H1 (cell line): ENCODE measurements around the gene CHTF18. TPM values are rescaled to one million over a fixed set of nuclear protein-coding genes. Genes with fewer than 3 reads are reported as not detected.
"Not testable (repeated sequence)": the region's sequence is repeated elsewhere in the genome, so short reads cannot be mapped to it uniquely, and the experiment has no call there.

Source experiments
- CTCF ChIA-PET: fragments of 300-600 bp; sonication (Branson Sonifier 250); formaldehyde crosslinking; loops from one replicate; lab custom pipeline; 2021; ENCODE audit not compliant: partially characterized antibody; lab: Charles Lee
- POLR2A ChIA-PET: fragments of 300-600 bp; sonication (Branson Sonifier 250); formaldehyde crosslinking; loops from one replicate; lab custom pipeline; 2021; ENCODE audit warnings: inconsistent platforms; ENCODE audit not compliant: partially characterized antibody; lab: Charles Lee
- DNase-seq, 2 experiments: peaks; one replicate each; pipeline versions ENCODE4 v3.0.0 to v3.0.0-alpha.2; 2010 to 2022; ENCODE audit warnings: low spot score in 2 of 2, low read depth in 1 of 2, mixed read lengths in 1 of 2
- FAIRE-seq: peaks from 2 replicates; lab custom pipeline; 2011; peaks lifted over from hg19 to GRCh38; lab: Jason Lieb, UNC
- H2AFZ ChIP-seq: 2 replicates; pipeline ENCODE4 v1.8.1; 2012; ENCODE audit warnings: low read length, inconsistent platforms
- H2AK5ac ChIP-seq: 2 replicates; pipeline ENCODE4 v1.6.1; 2013; ENCODE audit warnings: low read depth, low read length
- H2BK120ac ChIP-seq: replicated peaks from 2 replicates; pipeline ENCODE3; 2013; ENCODE audit warnings: low read depth, low read length, inconsistent platforms
- H2BK12ac ChIP-seq: 2 replicates; pipeline ENCODE4 v1.6.1; 2013; ENCODE audit warnings: low read depth, low read length
- H2BK15ac ChIP-seq: 2 replicates; pipeline ENCODE4 v1.6.1; 2013; ENCODE audit warnings: low read length
- H2BK20ac ChIP-seq: 2 replicates; pipeline ENCODE4 v1.6.1; 2013; ENCODE audit warnings: low read length
- H2BK5ac ChIP-seq: 2 replicates; pipeline ENCODE4 v1.6.1; 2013; ENCODE audit warnings: low read depth, low read length
- H3K14ac ChIP-seq: 2 replicates; pipeline ENCODE4 v1.6.1; 2013; ENCODE audit warnings: inconsistent platforms; ENCODE audit not compliant: insufficient read length
- H3K18ac ChIP-seq: 2 replicates; pipeline ENCODE4 v1.6.1; 2013; ENCODE audit warnings: low read length; ENCODE audit errors: extremely low read depth
- H3K23ac ChIP-seq: 2 replicates; pipeline ENCODE4 v1.6.1; 2013; ENCODE audit warnings: inconsistent platforms; ENCODE audit not compliant: insufficient read length
- H3K23me2 ChIP-seq: 2 replicates; pipeline ENCODE4 v1.6.1; 2013; ENCODE audit warnings: low read depth, low read length
- H3K27ac ChIP-seq: 2 replicates; pipeline ENCODE4 v1.6.1; 2011; ENCODE audit warnings: low read depth, low read length, inconsistent platforms
- H3K27me3 ChIP-seq, 4 experiments: replicated peaks in 1 of 4; 1 replicate in 1 of 4; 2 replicates in 3 of 4; pipeline versions ENCODE4 v1.6.1 to v1.8.1; 2011 to 2013; ENCODE audit warnings: low read length in 3 of 4, mild to moderate bottlenecking in 3 of 4, inconsistent platforms in 2 of 4, mixed read lengths in 2 of 4, moderate library complexity in 1 of 4; ENCODE audit not compliant: control insufficient read depth in 3 of 4, insufficient read depth in 3 of 4; ENCODE audit errors: extremely low read depth in 1 of 4
- H3K36me3 ChIP-seq, 4 experiments: 2 replicates each; pipeline versions ENCODE4 v1.6.1 to v1.8.1; 2011 to 2013; ENCODE audit warnings: mild to moderate bottlenecking in 4 of 4, low read length in 3 of 4, moderate library complexity in 2 of 4, control low read depth in 1 of 4, inconsistent platforms in 1 of 4; ENCODE audit not compliant: insufficient read depth in 4 of 4, control insufficient read depth in 2 of 4
- H3K4ac ChIP-seq: replicated peaks from 2 replicates; pipeline ENCODE3; 2013; ENCODE audit warnings: low read length, low read depth, mixed read lengths, inconsistent platforms; ENCODE audit not compliant: insufficient read length
- H3K4me1 ChIP-seq, 4 experiments: replicated peaks in 1 of 4; 1 replicate in 1 of 4; 2 replicates in 3 of 4; pipeline versions ENCODE4 v1.6.1 to v1.8.1; 2011 to 2013; ENCODE audit warnings: low read length in 3 of 4, inconsistent platforms in 2 of 4, mixed read lengths in 1 of 4; ENCODE audit not compliant: insufficient read depth in 4 of 4, control insufficient read depth in 3 of 4
- H3K4me2 ChIP-seq, 2 experiments: 2 replicates each; pipeline versions ENCODE4 v1.6.1 to v1.8.1; 2011 to 2013; ENCODE audit warnings: low read depth in 2 of 2, low read length in 2 of 2, control low read depth in 1 of 2, inconsistent platforms in 1 of 2, mild to moderate bottlenecking in 1 of 2; ENCODE audit not compliant: insufficient read depth in 1 of 2
- H3K4me3 ChIP-seq, 4 experiments: fragments of 200-600, 300-600 bp in 1 of 4; sonication (generic), shearing (Covaris generic), sonication (Bioruptor Twin) in 1 of 4; 2 replicates each; pipeline versions ENCODE4 v1.5.1 to v1.8.1; 2011 to 2016; ENCODE audit warnings: low read length in 4 of 4, low read depth in 3 of 4, control low read depth in 2 of 4, inconsistent platforms in 2 of 4, mild to moderate bottlenecking in 2 of 4, mixed read lengths in 1 of 4, moderate library complexity in 1 of 4; ENCODE audit not compliant: insufficient read depth in 2 of 4; ENCODE audit errors: extremely low read depth in 1 of 4
- H3K56ac ChIP-seq: replicated peaks from 2 replicates; pipeline ENCODE3; 2013; ENCODE audit warnings: low read depth, mild to moderate bottlenecking, mixed read lengths, low read length, inconsistent platforms; ENCODE audit not compliant: insufficient read length
- H3K79me1 ChIP-seq: 2 replicates; pipeline ENCODE4 v1.6.1; 2013; ENCODE audit warnings: low read depth, low read length, control low read depth
- H3K79me2 ChIP-seq, 2 experiments: 2 replicates each; pipeline versions ENCODE4 v1.6.1 to v1.8.1; 2012 to 2013; ENCODE audit warnings: low read length in 2 of 2, mild to moderate bottlenecking in 2 of 2, inconsistent platforms in 1 of 2; ENCODE audit not compliant: insufficient read depth in 2 of 2, control insufficient read depth in 1 of 2
- H3K9ac ChIP-seq, 4 experiments: replicated peaks in 1 of 4; 1 replicate in 1 of 4; 2 replicates in 3 of 4; pipeline versions ENCODE4 v1.6.1 to v1.8.1; 2011 to 2013; ENCODE audit warnings: low read depth in 3 of 4, low read length in 3 of 4, control low read depth in 2 of 4, mild to moderate bottlenecking in 2 of 4, moderate library complexity in 2 of 4, inconsistent platforms in 1 of 4; ENCODE audit errors: extremely low read depth in 1 of 4
- H3K9me3 ChIP-seq, 2 experiments: 2 replicates each; pipeline versions ENCODE4 v1.6.1 to v1.8.1; 2012 to 2013; ENCODE audit warnings: mild to moderate bottlenecking in 2 of 2, moderate library complexity in 2 of 2, control low read depth in 1 of 2, inconsistent platforms in 1 of 2, low read depth in 1 of 2, low read length in 1 of 2, mixed read lengths in 1 of 2; ENCODE audit not compliant: insufficient read depth in 2 of 2
- H4K20me1 ChIP-seq, 2 experiments: replicated peaks in 1 of 2; 2 replicates each; pipeline versions ENCODE3 to v1.8.1; 2011 to 2013; ENCODE audit warnings: inconsistent platforms in 2 of 2, low read length in 2 of 2, mild to moderate bottlenecking in 1 of 2; ENCODE audit not compliant: insufficient read depth in 2 of 2, control insufficient read depth in 1 of 2
- H4K5ac ChIP-seq: 2 replicates; pipeline ENCODE4 v1.6.1; 2013; ENCODE audit warnings: low read length, low read depth, mixed read lengths, inconsistent platforms; ENCODE audit not compliant: insufficient read length
- H4K8ac ChIP-seq: 2 replicates; pipeline ENCODE4 v1.8.0; 2013; ENCODE audit warnings: mild to moderate bottlenecking, moderate library complexity, low read length, inconsistent platforms; ENCODE audit not compliant: insufficient read depth; ENCODE audit errors: extremely low read depth
- H4K91ac ChIP-seq: replicated peaks from 2 replicates; pipeline ENCODE3; 2013; ENCODE audit warnings: low read length, mixed read lengths, inconsistent platforms; ENCODE audit not compliant: insufficient read length
- WGBS, 2 experiments: shearing (Covaris generic) in 1 of 2; methylation state at CpG; one replicate each; pipeline versions ENCODE4 v1.1.6 to v1.1.7; 2013 to 2015; ENCODE audit warnings: low lambda C conversion rate in 2 of 2, mixed read lengths in 2 of 2, inconsistent platforms in 1 of 2, low coverage in 1 of 2, missing lambda C conversion rate in 1 of 2; ENCODE audit not compliant: insufficient replicate concordance in 2 of 2, insufficient coverage in 1 of 2, insufficient read length in 1 of 2; ENCODE audit errors: extremely low coverage in 1 of 2, missing lambda C conversion rate in 1 of 2; 5-methylcytosine and 5-hydroxymethylcytosine counted together
- polyA plus RNA-seq, 7 experiments: library from polyadenylated mRNA; depleted of rRNA in 3 of 7; stranded (reverse) in 5 of 7; unstranded in 2 of 7; fragments of >200 nt in 5 of 7; fragments of 200-250 nt in 2 of 7; gene quantifications; 1 replicate in 5 of 7; 2 replicates in 1 of 7; 4 replicates in 1 of 7; pipeline versions ENCODE4 v1.2.1 to v1.2.3, GENCODE V29; 2011 to 2013; ENCODE audit warnings: missing spikeins in 2 of 7, mixed read lengths in 2 of 7
- total RNA-seq: library from RNA; stranded (reverse); fragmentation: NEBNext Ultra II Directional; extraction: Animal tissue kit (Norgen Biotek cat#: 25700); gene quantifications from 2 replicates; pipeline ENCODE4 v1.2.1, GENCODE V29; 2021

The CHTF18 gene
- total and polyA plus RNA-seq, 2 of the 8 experiments (the other 6 are each of a cell fraction or from before 2014, with no cell fraction given), result 75.3 to 104 TPM

DNA sequence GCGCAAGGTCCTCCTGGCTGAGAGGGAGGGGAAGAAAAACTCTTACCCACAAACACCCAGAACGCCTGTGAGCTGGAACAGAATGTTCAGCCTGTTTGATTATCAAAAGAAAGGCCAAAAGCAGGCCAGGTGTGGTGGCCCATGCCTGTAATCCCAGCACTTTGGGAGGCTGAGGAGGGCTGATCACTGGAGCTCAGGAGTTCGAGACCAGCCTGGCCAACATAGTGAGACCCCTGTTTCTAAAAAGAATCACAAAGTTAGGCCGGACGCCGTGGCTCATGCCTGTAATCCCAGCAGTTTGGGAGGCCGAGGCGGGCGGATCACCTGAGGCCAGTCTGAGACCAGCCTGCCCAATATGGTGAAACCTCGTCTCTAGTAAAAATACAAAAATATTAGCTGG is 12.1 kb upstream of the CHTF18 start:
- not testable (repeated sequence) for H3K27me3 ChIP-seq, H2BK120ac ChIP-seq
- CTCF ChIA-PET, result interaction anchor here (0.8 to 6.0 kb wide), 5 partner anchors 9 to 63 kb away, joined by 4 to 35 read pairs (median 5); partner anchors contain the start of gene CIAO3

More for the DNA sequence above, 12.1 kb upstream of the CHTF18 start:
- H3K36me3 ChIP-seq, H3K23ac ChIP-seq, H2BK5ac ChIP-seq, H3K27ac ChIP-seq, H3K9ac ChIP-seq, H3K4me2 ChIP-seq, FAIRE-seq, H3K4ac ChIP-seq, H2BK15ac ChIP-seq, H2AK5ac ChIP-seq, H3K79me1 ChIP-seq, H2BK20ac ChIP-seq, H4K8ac ChIP-seq, H3K14ac ChIP-seq, H3K4me1 ChIP-seq, H3K4me3 ChIP-seq, H2AFZ ChIP-seq, H3K23me2 ChIP-seq, H3K56ac ChIP-seq, H3K79me2 ChIP-seq, H3K9me3 ChIP-seq, H4K5ac ChIP-seq, H2BK12ac ChIP-seq, H4K20me1 ChIP-seq, DNase-seq, H4K91ac ChIP-seq, H3K18ac ChIP-seq: not testable (repeated sequence)
- POLR2A ChIA-PET, result interaction anchor here (0.7 to 2.1 kb wide), 6 partner anchors 9 to 46 kb away, joined by 3 to 7 read pairs (median 4); no protein-coding TSS in a partner anchor
- 91% methylated on average over 10 of the region's 10 CpGs; no CpG with 5 or more reads in 1 of the 2 experiments for WGBS, 2 experiments
